HEK293 (cell line): ENCODE data around the gene STS.

Source experiments
- CTCF ChIA-PET: fragments of 350-600 bp; formaldehyde crosslinking; extraction: SDS; loops from one replicate; lab custom pipeline; 2021; ENCODE audit warnings: antibody characterized with exemption; lab: Yijun Ruan, JAX
- POLR2A ChIA-PET: fragments of 300-600 bp; formaldehyde crosslinking; extraction: SDS; loops from one replicate; lab custom pipeline; 2020; ENCODE audit warnings: antibody characterized with exemption, inconsistent platforms; lab: Yijun Ruan, JAX
- H3K27ac ChIP-seq: fragments of 200-500 bp; sonication (Bioruptor generic); 2 replicates; pipeline ENCODE4 v1.5.1; 2014; ENCODE audit warnings: low read depth, low read length, control low read depth, inconsistent platforms; ENCODE audit errors: extremely low read depth
- H3K36me3 ChIP-seq, 2 experiments: fragments of 200-500 bp in 1 of 2; sonication (Bioruptor generic) in 1 of 2; 1 replicate in 1 of 2; 2 replicates in 1 of 2; pipeline ENCODE4 v1.5.1; 2014 to 2017; ENCODE audit warnings: inconsistent platforms in 2 of 2, low read length in 2 of 2; ENCODE audit not compliant: control insufficient read depth in 2 of 2, insufficient read depth in 1 of 2
- H3K4me1 ChIP-seq: fragments of 200-500 bp; sonication (Bioruptor generic); 2 replicates; pipeline ENCODE4 v1.5.1; 2014; ENCODE audit warnings: mild to moderate bottlenecking, low read length, inconsistent platforms; ENCODE audit not compliant: control insufficient read depth, insufficient read depth
- H3K4me3 ChIP-seq: 2 replicates; pipeline ENCODE4 v1.5.1; 2011; ENCODE audit warnings: low read depth, mild to moderate bottlenecking, control low read depth, low read length, moderate library complexity
- H3K9me3 ChIP-seq: fragments of 200-500 bp; sonication (Bioruptor generic); 2 replicates; pipeline ENCODE4 v1.5.1; 2014; ENCODE audit warnings: low read depth, low read length, inconsistent platforms; ENCODE audit not compliant: control insufficient read depth, insufficient read depth
- GLI4 ChIP-seq: fragments of 450-650 bp; formaldehyde crosslinking; IDR thresholded peaks from 2 replicates; pipeline ENCODE4 v1.5.1; 2016; ENCODE audit warnings: missing biosample characterization, missing genetic modification characterization
- HOXA7 ChIP-seq: sonication (generic); formaldehyde crosslinking; IDR thresholded peaks from 2 replicates; pipeline ENCODE4 v1.8.1; 2022; ENCODE audit warnings: missing genetic modification reagents, borderline replicate concordance
- HOXD13 ChIP-seq: sonication (generic); formaldehyde crosslinking; IDR thresholded peaks from 2 replicates; pipeline ENCODE4 v1.8.0; 2022; ENCODE audit warnings: missing genetic modification reagents, borderline replicate concordance
- TRIM28 ChIP-seq: IDR thresholded peaks from 2 replicates; pipeline ENCODE4 v1.6.1; 2011; ENCODE audit warnings: low read length, control low read depth, borderline replicate concordance
- ZEB2 ChIP-seq: fragments of 450-650 bp; formaldehyde crosslinking; IDR thresholded peaks from 2 replicates; pipeline ENCODE4 v1.5.1; 2016; ENCODE audit warnings: missing biosample characterization, missing genetic modification characterization
- ZFP3 ChIP-seq: fragments of 450-650 bp; formaldehyde crosslinking; IDR thresholded peaks from 2 replicates; pipeline ENCODE4 v1.5.1; 2016; ENCODE audit warnings: low read depth, missing biosample characterization, missing genetic modification characterization
- ZNF121 ChIP-seq: fragments of 450-650 bp; formaldehyde crosslinking; IDR thresholded peaks from 2 replicates; pipeline ENCODE4 v1.5.1; 2016; ENCODE audit warnings: missing biosample characterization, missing genetic modification characterization
- ZNF169 ChIP-seq: fragments of 450-650 bp; formaldehyde crosslinking; IDR thresholded peaks from 2 replicates; pipeline ENCODE4 v1.5.1; 2016; ENCODE audit warnings: missing biosample characterization, missing genetic modification characterization
- ZNF174 ChIP-seq: fragments of 450-650 bp; formaldehyde crosslinking; IDR thresholded peaks from 2 replicates; pipeline ENCODE4 v1.5.0; 2017; ENCODE audit warnings: missing biosample characterization, mild to moderate bottlenecking, missing genetic modification characterization
- ZNF18 ChIP-seq: fragments of 450-650 bp; formaldehyde crosslinking; IDR thresholded peaks from 2 replicates; pipeline ENCODE4 v1.5.1; 2016; ENCODE audit warnings: missing biosample characterization, missing genetic modification characterization
- ZNF19 ChIP-seq: fragments of 450-650 bp; formaldehyde crosslinking; IDR thresholded peaks from 2 replicates; pipeline ENCODE4; 2016; ENCODE audit warnings: missing biosample characterization, missing genetic modification characterization, low read depth
- ZNF23 ChIP-seq: fragments of 450-650 bp; formaldehyde crosslinking; IDR thresholded peaks from 2 replicates; pipeline ENCODE4 v1.5.1; 2016; ENCODE audit warnings: missing biosample characterization, missing genetic modification characterization, borderline replicate concordance
- ZNF248 ChIP-seq: fragments of 450-650 bp; formaldehyde crosslinking; IDR thresholded peaks from 2 replicates; pipeline ENCODE4 v1.5.1; 2017; ENCODE audit warnings: missing biosample characterization, missing genetic modification characterization
- ZNF280C ChIP-seq: fragments of 450-650 bp; formaldehyde crosslinking; IDR thresholded peaks from 2 replicates; pipeline ENCODE4 v1.5.1; 2016; ENCODE audit warnings: missing biosample characterization, missing genetic modification characterization
- ZNF302 ChIP-seq: fragments of 450-650 bp; formaldehyde crosslinking; IDR thresholded peaks from 2 replicates; pipeline ENCODE4 v1.5.1; 2016; ENCODE audit warnings: missing biosample characterization, missing genetic modification characterization, low read depth
- ZNF518A ChIP-seq: fragments of 450-650 bp; formaldehyde crosslinking; conservative IDR thresholded peaks from 2 replicates; pipeline ENCODE4 v1.5.1; 2016; ENCODE audit warnings: low read depth, missing biosample characterization, missing genetic modification characterization
- ZNF610 ChIP-seq: fragments of 450-650 bp; formaldehyde crosslinking; IDR thresholded peaks from 2 replicates; pipeline ENCODE4 v1.5.1; 2016; ENCODE audit warnings: missing biosample characterization, missing genetic modification characterization, borderline replicate concordance
- ZNF677 ChIP-seq: fragments of 450-650 bp; IDR thresholded peaks from 2 replicates; pipeline ENCODE4 v1.5.0; 2018; ENCODE audit warnings: missing biosample characterization, mild to moderate bottlenecking, missing genetic modification characterization, moderate library complexity
- ZNF701 ChIP-seq: fragments of 450-650 bp; formaldehyde crosslinking; IDR thresholded peaks from 2 replicates; pipeline ENCODE4 v1.5.1; 2016; ENCODE audit warnings: missing biosample characterization, missing genetic modification characterization
- ZNF776 ChIP-seq: fragments of 450-650 bp; formaldehyde crosslinking; IDR thresholded peaks from 2 replicates; pipeline ENCODE4 v1.5.0; 2017; ENCODE audit warnings: missing biosample characterization, missing genetic modification characterization, borderline replicate concordance
- ZNF837 ChIP-seq: fragments of 450-650 bp; formaldehyde crosslinking; IDR thresholded peaks from 2 replicates; pipeline ENCODE4 v1.5.1; 2016; ENCODE audit warnings: missing biosample characterization, missing genetic modification characterization
- ZSCAN4 ChIP-seq: fragments of 450-650 bp; formaldehyde crosslinking; IDR thresholded peaks from 2 replicates; pipeline ENCODE4 v1.5.1; 2017; ENCODE audit warnings: missing biosample characterization, missing genetic modification characterization

The STS gene

GRCh38 chrX:7190157-7190556 lies 42.6 kb downstream of the STS start:
- ChIA-PET CTCF (interaction anchor here (0.6 kb wide), 1 partner anchor 1549 kb away, joined by 3 read pairs; no protein-coding TSS in a partner anchor), POLR2A (no interaction called here)
- no peaks in the 10 kb centered on the region for H3K9me3 ChIP-seq
- TF ChIP-seq ZNF169 (tag by site-specific recombination) = no peak
- TF ChIP-seq ZNF248 (tag by site-specific recombination) = no peak
- TF ChIP-seq ZNF837 = no peak
- no peak for TF ChIP-seq ZNF677 (tag by site-specific recombination)
- TF ChIP-seq ZNF19 (tag by site-specific recombination) = no peak
- no peak for TF ChIP-seq GLI4 (tag by site-specific recombination)
- no peak for TF ChIP-seq ZNF18 (tag by site-specific recombination)
- no peak for TF ChIP-seq ZNF776 (tag by site-specific recombination)
- TF ChIP-seq ZNF701 = no peak
- TF ChIP-seq ZNF302 = no peak
- TF ChIP-seq ZNF280C (tag by site-specific recombination) = no peak
- no peak for TF ChIP-seq HOXA7
- TF ChIP-seq, all 188 proteins: peak for 0
- Histone ChIP-seq H3K36me3 (no peaks in the 10 kb centered on the region), H3K4me3 (no peak overlapping the region), H3K4me1 (no peaks in the 10 kb centered on the region), H3K27ac (no peak overlapping the region)

- Histone ChIP-seq H3K4me1 (no peaks in the 10 kb centered on the region), H3K36me3 (no peaks in the 10 kb centered on the region), H3K4me3 (no peak overlapping the region), H3K27ac (no peak overlapping the region), H3K9me3 (no peaks in the 10 kb centered on the region)
- ChIA-PET CTCF (interaction anchor here (0.7 to 1.1 kb wide), 3 partner anchors 9 to 503 kb away, joined by 3 to 4 read pairs (median 3); no protein-coding TSS in a partner anchor), POLR2A (no interaction called here)
- TF ChIP-seq ZNF23 (tag by site-specific recombination) (no peak), ZNF610 (tag by site-specific recombination) (no peak), ZSCAN4 (tag by site-specific recombination) (no peak), ZNF677 (tag by site-specific recombination) (no peak), ZNF837 (no peak), ZEB2 (tag by site-specific recombination) (no peak), ZNF174 (tag by site-specific recombination) (no peak), ZNF121 (tag by site-specific recombination) (no peak), ZNF518A (tag by site-specific recombination) (no peak), TRIM28 (no peak), ZFP3 (tag by site-specific recombination) (no peak), HOXD13 (no peak)
Observed at GRCh38 chrX:7191681-7192110, 44.2 kb downstream of the STS start.
